ENCODE measurements around the gene CRYGS. TPM values are rescaled to one million over a fixed set of nuclear protein-coding genes. Genes with fewer than 3 reads are reported as not detected.
"Not testable (repeated sequence)": the region's sequence is repeated elsewhere in the genome, so short reads cannot be mapped to it uniquely, and the experiment has no call there.

Gene CRYGS
- total RNA-seq, 2 experiments from 2014 or later, result 3.8 to 4.7 TPM

- CTCF ChIA-PET, result interaction anchor here (0.5 to 5.8 kb wide), 48 partner anchors 9 to 622 kb away, joined by 3 to 82 read pairs (median 3); partner anchors contain the start of genes TBCCD1 and TRA2B
- ATAC-seq, result peak; percentile 93
- Mint-ChIP-seq H3K27ac (peak overlapping the region; percentile 5), H3K4me1 (peaks cover 15% of the 10 kb centered on the region), H3K4me3 (no peak overlapping the region), H3K36me3 (peaks cover 2% of the 10 kb centered on the region), H3K9me3 (ENCODE audit: low read depth) (no peaks in the 10 kb centered on the region), H3K27me3 (no peaks in the 10 kb centered on the region)
- peak; percentile 87 for DNase-seq
These were observed 3.9 kb downstream of the CRYGS start for GRCh38 chr3:186540221-186540834.

DNA sequence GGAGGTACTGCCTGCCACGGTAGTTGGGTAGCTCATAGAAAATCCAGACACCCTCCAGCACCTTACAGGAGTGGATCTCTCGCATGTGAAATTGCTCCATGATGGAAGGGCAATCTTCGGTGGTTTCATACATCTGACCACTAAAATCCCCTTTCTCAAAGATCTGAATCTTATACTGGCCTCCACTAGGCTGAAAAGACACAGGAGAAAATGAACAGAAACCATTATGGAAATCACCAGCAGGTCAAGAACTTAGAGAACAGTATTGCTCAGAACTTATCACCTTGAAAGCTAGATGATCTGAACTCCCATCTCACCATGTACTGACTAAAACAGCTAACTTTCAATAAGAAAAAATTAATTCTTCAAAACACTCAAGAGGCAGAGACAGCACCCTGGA is 5.4 kb downstream of the CRYGS start:
- Mint-ChIP-seq H3K4me3 (no peak overlapping the region), H3K36me3 (peaks cover 2% of the 10 kb centered on the region), H3K27ac (no peak overlapping the region), H3K27me3 (no peaks in the 10 kb centered on the region), H3K9me3 (ENCODE audit: low read depth) (no peaks in the 10 kb centered on the region), H3K4me1 (peaks cover 30% of the 10 kb centered on the region)
- no peak for ATAC-seq
- DNase-seq, result no peak
- CTCF ChIA-PET, result interaction anchor here (1.0 to 5.8 kb wide), 7 partner anchors 76 to 595 kb away, joined by 4 to 82 read pairs (median 19); no protein-coding TSS in a partner anchor

GRCh38 chr3:186536883-186537844 is 7.0 kb downstream of the CRYGS start:
- peaks cover 32% of the 10 kb centered on the region for H3K4me1 Mint-ChIP-seq

DNA sequence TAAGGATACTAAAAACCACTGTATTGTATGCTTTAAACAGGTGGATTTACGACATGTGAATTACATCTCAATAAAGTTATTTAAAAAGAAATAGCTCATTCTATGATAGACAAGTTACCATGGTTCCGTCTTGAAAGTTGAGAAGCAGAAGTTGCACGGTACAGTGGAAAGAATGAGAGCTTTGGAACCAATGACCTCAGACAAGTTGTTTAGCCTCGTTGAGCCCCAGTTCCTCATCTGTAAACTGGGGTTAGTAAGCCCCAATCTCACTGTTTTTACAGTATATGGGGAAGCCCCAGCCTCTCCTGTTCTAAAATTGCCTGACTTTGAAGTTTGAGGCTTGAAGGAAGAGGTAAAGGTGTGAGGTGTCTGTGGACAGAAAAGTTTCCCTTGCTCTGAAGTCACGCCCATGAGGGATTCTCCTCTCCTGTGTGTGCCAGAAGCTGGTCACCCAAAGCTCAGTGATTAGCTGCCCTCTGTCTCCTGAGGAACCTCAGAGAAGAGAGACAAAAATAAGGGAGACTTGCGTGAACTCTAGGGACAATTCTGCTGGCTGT is 10.0 kb downstream of the CRYGS start:
- Mint-ChIP-seq H3K4me1 (peaks cover 27% of the 10 kb centered on the region), H3K27ac (no peak overlapping the region), H3K27me3 (no peaks in the 10 kb centered on the region), H3K9me3 (ENCODE audit: low read depth) (no peaks in the 10 kb centered on the region), H3K4me3 (no peak overlapping the region), H3K36me3 (peaks cover 6% of the 10 kb centered on the region)
- DNase-seq (peak; percentile 52), ATAC-seq (peak; percentile 84)
- CTCF ChIA-PET, result interaction anchor here (1.4 to 4.1 kb wide), 4 partner anchors 15 to 551 kb away, joined by 4 to 26 read pairs (median 8); no protein-coding TSS in a partner anchor

More at GRCh38 chr3:186536883-186537844, 7.0 kb downstream of the CRYGS start:
- Mint-ChIP-seq H3K9me3 (ENCODE audit: low read depth) (no peaks in the 10 kb centered on the region), H3K4me3 (no peak overlapping the region), H3K36me3 (no peaks in the 10 kb centered on the region), H3K27me3 (no peaks in the 10 kb centered on the region), H3K27ac (no peak overlapping the region)
- CTCF ChIA-PET, result interaction anchor here (1.5 to 4.1 kb wide), 3 partner anchors 79 to 593 kb away, joined by 7 to 26 read pairs (median 10); no protein-coding TSS in a partner anchor
- DNase-seq (no peak), ATAC-seq (no peak)

DNA sequence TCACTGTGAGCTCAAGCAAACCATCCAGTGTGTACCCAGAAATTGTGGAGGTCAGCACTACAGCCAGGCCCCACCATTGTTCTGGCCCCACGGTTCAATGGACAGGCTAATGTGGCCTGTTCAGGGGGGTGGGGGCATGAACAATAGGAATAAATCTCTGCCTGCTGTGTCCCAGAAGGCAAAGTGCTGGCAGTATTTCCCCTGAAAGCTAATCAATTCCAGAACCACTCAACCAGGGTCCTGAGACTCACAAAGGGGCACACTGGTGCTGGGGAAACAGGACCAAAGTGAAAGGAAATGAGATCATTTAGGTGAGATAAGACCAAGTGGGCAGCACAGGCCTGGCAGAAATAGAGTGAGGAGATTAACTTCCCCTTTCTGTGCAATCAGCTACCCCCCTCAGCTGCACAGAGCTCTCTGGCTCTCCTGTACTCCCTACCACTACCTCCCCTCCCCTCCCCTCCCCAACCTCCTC is 11.5 kb downstream of the CRYGS start:
- H3K4me1 Mint-ChIP-seq, result peaks cover 27% of the 10 kb centered on the region
- no peaks in the 10 kb centered on the region for H3K27me3 Mint-ChIP-seq
- no peaks in the 10 kb centered on the region for H3K9me3 Mint-ChIP-seq (ENCODE audit: low read depth)
- ATAC-seq, result no peak
- no peak overlapping the region for H3K4me3 Mint-ChIP-seq
- CTCF ChIA-PET, result no interaction called here
- DNase-seq, result no peak
- H3K36me3 Mint-ChIP-seq, result peaks cover 10% of the 10 kb centered on the region
- no peak overlapping the region for H3K27ac Mint-ChIP-seq

DNA sequence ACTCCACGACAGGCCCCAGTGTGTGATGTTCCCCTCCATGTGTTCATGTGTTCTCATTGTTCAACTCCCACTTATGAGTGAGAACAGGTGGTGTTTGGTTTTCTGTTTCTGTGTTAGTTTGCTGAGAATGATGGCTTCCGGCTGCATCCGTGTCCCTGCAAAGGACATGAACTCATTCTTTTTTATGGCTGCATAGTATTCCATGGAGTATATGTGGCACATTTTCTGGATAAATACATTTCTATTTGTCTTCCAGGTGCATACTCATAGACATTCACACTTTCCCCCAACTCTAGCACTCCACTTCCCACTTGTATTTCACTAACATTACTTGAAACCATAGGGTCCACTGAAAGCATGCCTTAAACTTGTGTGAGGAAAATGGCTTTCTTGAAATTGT is 12.5 kb downstream of the CRYGS start:
- H3K4me3 Mint-ChIP-seq; DNase-seq; ATAC-seq; H3K27ac Mint-ChIP-seq; H3K9me3 Mint-ChIP-seq (ENCODE audit: low read depth); CTCF ChIA-PET; H3K27me3 Mint-ChIP-seq: not testable (repeated sequence)
- Mint-ChIP-seq H3K4me1 (peaks cover 21% of the 10 kb centered on the region), H3K36me3 (peaks cover 10% of the 10 kb centered on the region)

- Mint-ChIP-seq H3K27ac (no peak overlapping the region), H3K4me3 (no peak overlapping the region), H3K27me3 (no peaks in the 10 kb centered on the region), H3K9me3 (ENCODE audit: low read depth) (no peaks in the 10 kb centered on the region), H3K4me1 (peaks cover 20% of the 10 kb centered on the region), H3K36me3 (peaks cover 10% of the 10 kb centered on the region)
- CTCF ChIA-PET, result interaction anchor here (1.3 kb wide), 1 partner anchor 270 kb away, joined by 3 read pairs; no protein-coding TSS in a partner anchor
- ATAC-seq (no peak), DNase-seq (no peak)
These were observed 13.8 kb downstream of the CRYGS start for GRCh38 chr3:186530415-186530814.

- H3K27me3 Mint-ChIP-seq, result no peaks in the 10 kb centered on the region
- peaks cover 12% of the 10 kb centered on the region for H3K4me1 Mint-ChIP-seq
- no peak for DNase-seq
- ATAC-seq, result no peak
- H3K9me3 Mint-ChIP-seq (ENCODE audit: low read depth), result no peaks in the 10 kb centered on the region
- CTCF ChIA-PET, result interaction anchor here (0.9 to 2.7 kb wide), 4 partner anchors 11 to 269 kb away, joined by 3 to 11 read pairs (median 4); no protein-coding TSS in a partner anchor
- H3K36me3 Mint-ChIP-seq, result peaks cover 10% of the 10 kb centered on the region
- no peak overlapping the region for H3K27ac Mint-ChIP-seq
- H3K4me3 Mint-ChIP-seq, result no peak overlapping the region
These were observed 14.8 kb downstream of the CRYGS start for GRCh38 chr3:186529201-186529999.

DNA sequence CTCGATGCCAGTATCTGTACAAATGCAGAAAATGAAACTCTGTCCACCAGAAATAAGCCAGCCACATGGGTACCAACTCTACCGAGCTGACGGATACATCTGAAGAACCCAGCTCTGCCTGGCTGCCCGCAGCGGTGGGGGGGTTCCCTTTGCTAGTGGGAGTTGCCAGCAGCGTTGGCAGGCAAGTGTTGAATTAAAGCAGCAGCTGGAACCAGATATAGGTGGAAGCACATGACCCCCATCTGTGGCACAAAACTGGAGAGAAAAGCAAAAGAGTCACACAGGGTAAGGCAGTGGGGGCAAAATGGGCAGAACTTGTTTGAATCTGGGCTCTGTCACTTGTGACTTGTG is 17.9 kb downstream of the CRYGS start:
- DNase-seq, result no peak
- no peak overlapping the region for H3K4me3 Mint-ChIP-seq
- no peaks in the 10 kb centered on the region for H3K9me3 Mint-ChIP-seq (ENCODE audit: low read depth)
- peaks cover 7% of the 10 kb centered on the region for H3K36me3 Mint-ChIP-seq
- no peak for ATAC-seq
- no peak overlapping the region for H3K27ac Mint-ChIP-seq
- H3K4me1 Mint-ChIP-seq, result peaks cover 12% of the 10 kb centered on the region
- peaks cover 4% of the 10 kb centered on the region for H3K27me3 Mint-ChIP-seq
- CTCF ChIA-PET, result interaction anchor here (2.3 kb wide), 1 partner anchor 14 kb away, joined by 6 read pairs; no protein-coding TSS in a partner anchor

DNA sequence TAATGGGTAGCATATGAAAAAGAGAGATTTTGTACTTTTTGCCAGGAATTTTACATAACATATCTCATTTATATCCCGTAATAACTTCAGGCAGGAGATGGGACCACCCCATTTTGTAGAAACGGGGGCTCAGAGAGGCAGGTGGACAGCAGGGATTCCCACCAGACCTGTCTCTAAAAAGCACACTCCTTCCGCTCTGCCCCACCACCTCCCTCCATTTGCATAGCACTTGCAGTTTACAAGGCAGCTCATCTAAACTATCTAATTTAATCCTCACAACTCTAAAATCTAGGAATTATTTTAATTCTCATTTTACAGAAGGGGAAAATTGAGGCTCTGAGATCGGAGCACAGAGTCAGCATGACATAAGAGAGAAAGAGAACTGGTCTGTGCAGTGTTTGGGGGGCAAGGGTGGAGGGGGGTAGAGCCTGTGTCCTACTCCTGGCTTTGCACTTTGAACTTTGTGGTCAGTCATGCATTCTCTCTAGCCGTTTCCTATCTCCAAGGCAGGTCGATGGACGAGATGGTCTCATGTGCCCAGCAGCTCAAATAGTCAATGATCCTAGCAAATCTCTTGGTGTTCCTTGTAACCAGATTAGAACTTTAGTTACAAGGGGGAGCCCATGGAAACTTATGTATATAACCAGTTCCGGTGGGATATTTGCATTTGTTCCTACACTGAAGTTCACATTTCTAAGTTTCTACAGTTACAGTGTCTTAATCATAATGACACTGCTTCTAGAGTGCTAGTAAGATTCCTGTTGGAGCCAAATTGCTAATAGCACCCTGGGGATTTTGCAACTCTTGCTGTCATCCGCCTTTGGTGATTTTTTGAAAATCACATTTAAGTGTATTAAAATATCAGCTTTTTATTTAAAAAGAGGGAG is 18.6 kb downstream of the CRYGS start:
- H3K27me3 Mint-ChIP-seq, result peaks cover 4% of the 10 kb centered on the region
- H3K9me3 Mint-ChIP-seq (ENCODE audit: low read depth), result no peaks in the 10 kb centered on the region
- H3K27ac Mint-ChIP-seq, result no peak overlapping the region
- peaks cover 7% of the 10 kb centered on the region for H3K36me3 Mint-ChIP-seq
- peaks cover 18% of the 10 kb centered on the region for H3K4me1 Mint-ChIP-seq
- CTCF ChIA-PET, result interaction anchor here (2.3 kb wide), 1 partner anchor 15 kb away, joined by 6 read pairs; no protein-coding TSS in a partner anchor
- no peak overlapping the region for H3K4me3 Mint-ChIP-seq
- no peak for DNase-seq
- ATAC-seq, result no peak

DNA sequence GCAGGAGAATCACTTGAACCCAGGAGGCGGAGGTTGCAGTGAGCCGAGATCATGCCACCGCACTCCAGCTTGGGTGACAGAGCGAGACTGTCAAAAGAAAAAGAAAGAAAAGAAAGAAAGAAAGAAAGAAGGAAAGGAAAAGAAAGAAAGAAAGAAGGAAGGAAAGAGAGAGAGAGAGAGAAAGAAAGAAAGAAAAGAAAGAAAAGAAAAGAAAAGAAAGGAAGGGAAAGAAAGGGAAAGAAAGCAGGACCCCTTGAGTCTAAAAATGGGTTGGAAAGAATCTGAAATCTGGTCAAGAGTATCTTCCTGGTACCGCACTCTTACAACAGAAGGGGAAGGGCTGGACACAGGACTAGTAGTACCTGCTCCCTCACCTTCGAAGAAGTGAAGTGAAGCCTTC is 19.6 kb downstream of the CRYGS start:
- peaks cover 6% of the 10 kb centered on the region for H3K36me3 Mint-ChIP-seq

GRCh38 chr3:186523434-186523833 is 20.7 kb downstream of the CRYGS start:
- H3K27ac Mint-ChIP-seq, result no peak overlapping the region
- ATAC-seq (no peak), DNase-seq (no peak)
- H3K9me3 Mint-ChIP-seq (ENCODE audit: low read depth), result no peaks in the 10 kb centered on the region
- CTCF ChIA-PET, result no interaction called here
- H3K4me1 Mint-ChIP-seq, result peaks cover 34% of the 10 kb centered on the region
- peaks cover 3% of the 10 kb centered on the region for H3K36me3 Mint-ChIP-seq
- H3K27me3 Mint-ChIP-seq, result peaks cover 4% of the 10 kb centered on the region
- H3K4me3 Mint-ChIP-seq, result no peak overlapping the region

More for the DNA sequence above, 19.6 kb downstream of the CRYGS start:
- ATAC-seq, result no peak
- H3K4me1 Mint-ChIP-seq, result peaks cover 23% of the 10 kb centered on the region
- DNase-seq, result no peak
- no peak overlapping the region for H3K4me3 Mint-ChIP-seq
- H3K9me3 Mint-ChIP-seq (ENCODE audit: low read depth), result no peaks in the 10 kb centered on the region
- H3K27me3 Mint-ChIP-seq, result peaks cover 4% of the 10 kb centered on the region
- CTCF ChIA-PET, result interaction anchor here (2.3 kb wide), 1 partner anchor 16 kb away, joined by 6 read pairs; no protein-coding TSS in a partner anchor
- H3K27ac Mint-ChIP-seq, result no peak overlapping the region

Measured in activated CD8-positive, alpha-beta memory T cell treated with anti-CD3 and anti-CD28 coated beads, Interleukin-2, amount 10 ng/mL, durations not matched to agents 7 days and 5 days (primary cell).